Measurements from ENCODE around the gene GLI2. TPM values are rescaled to one million over a fixed set of nuclear protein-coding genes. Genes with fewer than 3 reads are reported as not detected.

Gene GLI2
- total RNA-seq, 1 experiment from 2014 or later: 6.2 TPM

GRCh38 chr2:120764492-120764891 is 28.8 kb downstream of the GLI2 start:
- no peak for DNase-seq (ENCODE audit: low read depth, low spot score)
- Histone ChIP-seq H3K4me3 (ENCODE audit: low read depth in 2 of 2, low read length in 2 of 2) (no peak overlapping the region), H3K4me1 (ENCODE audit: control insufficient read depth, insufficient read depth, low read length) (peaks cover 10% of the 10 kb centered on the region), H3K9me3 (ENCODE audit: control insufficient read depth, insufficient read depth, low read depth, low read length) (no peaks in the 10 kb centered on the region), H3K27ac (ENCODE audit: low read length) (no peak overlapping the region), H3K36me3 (ENCODE audit: control insufficient read depth, insufficient read depth, low read length) (no peaks in the 10 kb centered on the region), H3K27me3 (ENCODE audit: control insufficient read depth, insufficient read depth, low read length) (no peaks in the 10 kb centered on the region)
- ChIA-PET CTCF (no interaction called here), POLR2A (no interaction called here)
- no peak for ATAC-seq
- TF ChIP-seq REST (IDR thresholded peaks at IDR 0.05; ENCODE audit: insufficient read depth in 1 of 2, low read depth in 2 of 2, low read length in 1 of 2): no peak
- TF ChIP-seq TCF7L2 (IDR thresholded peaks at IDR 0.05; ENCODE audit: low read depth, low read length): no peak
- no peak for TF ChIP-seq SIN3A (IDR thresholded peaks at IDR 0.05; ENCODE audit: borderline replicate concordance, insufficient read depth, low read depth, low read length)
- no peak for TF ChIP-seq CTCF (IDR thresholded peaks at IDR 0.05)
- TF ChIP-seq POLR2AphosphoS5 (IDR thresholded peaks at IDR 0.05; ENCODE audit: low read depth, low read length): no peak
- no TSS peak for BruUV-seq (replicated peaks)
- in situ Hi-C loops (cut with HindIII; ENCODE audit: low pct_unique_long_range_greater_than_20kb, low sequenced_read_pairs) (no loop called here), intact Hi-C loops (cut with micrococcal nuclease; ENCODE audit: unreplicated experiment) (no loop called here)

- no peaks in the 10 kb centered on the region for H3K36me3 ChIP-seq (ENCODE audit: control insufficient read depth, insufficient read depth, low read length)
- ChIA-PET POLR2A (no interaction called here), CTCF (no interaction called here)
- no peaks in the 10 kb centered on the region for H3K27me3 ChIP-seq (ENCODE audit: control insufficient read depth, insufficient read depth, low read length)
- in situ Hi-C loops (cut with HindIII; ENCODE audit: low pct_unique_long_range_greater_than_20kb, low sequenced_read_pairs) (no loop called here), intact Hi-C loops (cut with micrococcal nuclease; ENCODE audit: unreplicated experiment) (no loop called here)
- ATAC-seq (0 out of 2 replicates have a peak, but pooled peaks have one; percentile 14), DNase-seq (ENCODE audit: low read depth, low spot score) (no peak)
- TF ChIP-seq CTCF (IDR thresholded peaks at IDR 0.05) (no peak), SIN3A (IDR thresholded peaks at IDR 0.05; ENCODE audit: borderline replicate concordance, insufficient read depth, low read depth, low read length) (no peak), POLR2AphosphoS5 (IDR thresholded peaks at IDR 0.05; ENCODE audit: low read depth, low read length) (no peak), TCF7L2 (IDR thresholded peaks at IDR 0.05; ENCODE audit: low read depth, low read length) (no peak), REST (IDR thresholded peaks at IDR 0.05; ENCODE audit: insufficient read depth in 1 of 2, low read depth in 2 of 2, low read length in 1 of 2) (no peak)
- no TSS peak for BruUV-seq (replicated peaks)
- H3K27ac ChIP-seq (ENCODE audit: low read length): no peak overlapping the region
- H3K4me3 ChIP-seq (ENCODE audit: low read depth in 2 of 2, low read length in 2 of 2): no peak overlapping the region
- H3K4me1 ChIP-seq (ENCODE audit: control insufficient read depth, insufficient read depth, low read length): peaks cover 10% of the 10 kb centered on the region
- H3K9me3 ChIP-seq (ENCODE audit: control insufficient read depth, insufficient read depth, low read depth, low read length): no peaks in the 10 kb centered on the region
Observed at GRCh38 chr2:120764991-120765677, 29.5 kb downstream of the GLI2 start.
